ENCODE measurements around the gene ATP13A4. TPM values are rescaled to one million over a fixed set of nuclear protein-coding genes. Genes with fewer than 3 reads are reported as not detected.

The ATP13A4 gene
- total RNA-seq, 1 donor from 2014 or later, result not detected

DNA sequence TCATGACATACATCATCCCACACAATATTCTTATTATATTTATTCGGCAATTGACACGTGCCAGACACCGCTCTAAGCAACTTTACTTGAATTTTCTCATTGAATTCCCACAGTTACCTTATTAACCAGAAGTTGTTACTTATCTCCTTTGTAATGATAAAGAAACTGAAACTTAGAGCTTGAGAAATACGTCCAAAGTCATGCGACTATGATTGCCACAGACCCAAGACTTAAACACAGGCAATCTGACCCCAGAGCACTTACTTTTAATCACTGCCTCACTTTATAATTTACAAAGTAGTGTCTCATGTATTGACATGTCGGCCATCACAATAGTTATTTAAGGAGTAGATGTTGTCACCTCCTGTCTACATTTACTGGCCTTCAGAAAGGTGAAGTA, 64.7 kb downstream of the ATP13A4 start:
- no peak for DNase-seq (ENCODE audit: low spot score)
- H3K4me1 Mint-ChIP-seq (ENCODE audit: low read depth), result no peaks in the 10 kb centered on the region
- no peak overlapping the region for H3K27ac Mint-ChIP-seq (ENCODE audit: unreplicated experiment)
- TF ChIP-seq, protein P1, sequence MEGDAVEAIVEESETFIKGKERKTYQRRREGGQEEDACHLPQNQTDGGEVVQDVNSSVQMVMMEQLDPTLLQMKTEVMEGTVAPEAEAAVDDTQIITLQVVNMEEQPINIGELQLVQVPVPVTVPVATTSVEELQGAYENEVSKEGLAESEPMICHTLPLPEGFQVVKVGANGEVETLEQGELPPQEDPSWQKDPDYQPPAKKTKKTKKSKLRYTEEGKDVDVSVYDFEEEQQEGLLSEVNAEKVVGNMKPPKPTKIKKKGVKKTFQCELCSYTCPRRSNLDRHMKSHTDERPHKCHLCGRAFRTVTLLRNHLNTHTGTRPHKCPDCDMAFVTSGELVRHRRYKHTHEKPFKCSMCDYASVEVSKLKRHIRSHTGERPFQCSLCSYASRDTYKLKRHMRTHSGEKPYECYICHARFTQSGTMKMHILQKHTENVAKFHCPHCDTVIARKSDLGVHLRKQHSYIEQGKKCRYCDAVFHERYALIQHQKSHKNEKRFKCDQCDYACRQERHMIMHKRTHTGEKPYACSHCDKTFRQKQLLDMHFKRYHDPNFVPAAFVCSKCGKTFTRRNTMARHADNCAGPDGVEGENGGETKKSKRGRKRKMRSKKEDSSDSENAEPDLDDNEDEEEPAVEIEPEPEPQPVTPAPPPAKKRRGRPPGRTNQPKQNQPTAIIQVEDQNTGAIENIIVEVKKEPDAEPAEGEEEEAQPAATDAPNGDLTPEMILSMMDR (IDR thresholded peaks at IDR 0.05), result no peak
- H3K4me3 Mint-ChIP-seq (ENCODE audit: unreplicated experiment), result no peak overlapping the region
- no peaks in the 10 kb centered on the region for H3K9me3 Mint-ChIP-seq (ENCODE audit: low read depth)
- H3K27me3 Mint-ChIP-seq (ENCODE audit: low read depth), result peaks cover 19% of the 10 kb centered on the region
- H3K36me3 Mint-ChIP-seq (ENCODE audit: low read depth), result no peaks in the 10 kb centered on the region

DNA sequence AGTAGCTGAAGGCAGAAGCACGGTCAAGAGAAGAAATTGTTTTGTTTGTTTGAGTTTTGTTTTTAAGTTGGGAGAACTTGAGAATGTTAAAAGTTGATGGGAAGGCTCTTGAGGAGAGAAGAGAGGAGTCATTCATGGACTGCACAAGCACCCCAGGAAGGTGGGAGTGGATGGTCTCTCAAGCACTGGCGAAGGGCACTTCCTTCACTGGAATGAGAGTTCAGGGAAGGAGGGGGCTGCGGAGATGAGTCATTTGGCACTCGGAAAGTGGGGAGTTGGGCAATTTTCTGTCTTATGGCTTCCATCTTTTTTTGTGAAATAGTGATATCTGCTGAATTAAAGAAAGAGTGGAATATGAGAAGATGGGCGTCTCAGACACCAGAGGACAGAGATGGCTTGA, 66.0 kb downstream of the ATP13A4 start:
- H3K27ac Mint-ChIP-seq (ENCODE audit: unreplicated experiment), result no peak overlapping the region
- no peaks in the 10 kb centered on the region for H3K36me3 Mint-ChIP-seq (ENCODE audit: low read depth)
- no peaks in the 10 kb centered on the region for H3K4me1 Mint-ChIP-seq (ENCODE audit: low read depth)
- H3K9me3 Mint-ChIP-seq (ENCODE audit: low read depth), result no peaks in the 10 kb centered on the region
- TF ChIP-seq, protein P1 (IDR thresholded peaks at IDR 0.05), result no peak
- peaks cover 21% of the 10 kb centered on the region for H3K27me3 Mint-ChIP-seq (ENCODE audit: low read depth)
- no peak overlapping the region for H3K4me3 Mint-ChIP-seq (ENCODE audit: unreplicated experiment)
- no peak for DNase-seq (ENCODE audit: low spot score)

DNA sequence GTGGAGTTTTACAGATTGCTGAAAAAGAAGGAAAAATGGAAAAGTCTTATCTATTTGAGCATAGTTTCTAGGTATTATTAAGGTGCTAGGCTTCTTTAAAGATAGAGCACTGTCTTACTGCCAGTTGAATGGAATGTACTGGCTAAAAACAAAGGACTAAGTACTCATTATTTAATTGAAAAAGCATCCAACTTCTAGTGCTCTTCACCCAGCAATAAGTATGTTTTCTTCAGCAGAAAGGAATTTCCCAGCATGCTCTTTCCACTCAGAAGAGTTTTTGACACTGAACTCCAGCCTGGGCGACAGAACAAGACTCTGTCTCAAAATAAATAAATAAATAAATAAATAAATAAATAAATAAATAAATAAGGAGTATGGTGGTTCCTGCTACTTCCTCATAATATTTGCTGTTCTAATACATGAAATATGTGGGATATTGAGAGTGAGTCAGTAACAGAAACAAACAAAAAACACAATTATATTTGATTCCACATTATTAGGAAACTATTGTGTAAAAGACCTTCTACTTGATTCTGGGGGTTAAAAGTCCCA, 70.6 kb downstream of the ATP13A4 start:
- Mint-ChIP-seq H3K27me3 (ENCODE audit: low read depth) (peaks cover 17% of the 10 kb centered on the region), H3K4me1 (ENCODE audit: low read depth) (no peaks in the 10 kb centered on the region), H3K36me3 (ENCODE audit: low read depth) (peaks cover 1% of the 10 kb centered on the region), H3K4me3 (ENCODE audit: unreplicated experiment) (no peak overlapping the region), H3K9me3 (ENCODE audit: low read depth) (peaks cover 11% of the 10 kb centered on the region), H3K27ac (ENCODE audit: unreplicated experiment) (no peak overlapping the region)
- no peak for DNase-seq (ENCODE audit: low spot score)
- TF ChIP-seq, protein P1 (IDR thresholded peaks at IDR 0.05), result no peak

DNA sequence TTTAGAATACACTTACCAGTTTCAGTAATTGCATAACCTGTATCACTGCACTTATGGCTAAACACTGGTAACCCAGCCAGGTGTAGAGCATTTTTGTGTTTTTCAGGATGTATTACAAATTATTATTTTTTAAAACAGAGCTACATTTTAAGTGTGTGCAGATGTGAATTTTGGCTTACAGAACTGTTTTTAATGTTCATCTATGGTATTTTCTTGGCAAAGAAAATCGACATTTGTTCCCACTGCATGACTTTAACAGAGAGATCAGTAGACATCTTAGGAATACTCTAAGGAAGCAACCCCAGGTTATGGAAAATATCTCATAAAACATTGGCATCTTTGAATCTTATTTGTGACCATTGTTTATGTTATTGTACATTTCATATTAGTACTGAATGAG, 73.3 kb downstream of the ATP13A4 start:
- Mint-ChIP-seq H3K4me1 (ENCODE audit: low read depth) (no peaks in the 10 kb centered on the region), H3K4me3 (ENCODE audit: unreplicated experiment) (no peak overlapping the region), H3K27me3 (ENCODE audit: low read depth) (peaks cover 16% of the 10 kb centered on the region), H3K27ac (ENCODE audit: unreplicated experiment) (no peak overlapping the region), H3K36me3 (ENCODE audit: low read depth) (peaks cover 1% of the 10 kb centered on the region), H3K9me3 (ENCODE audit: low read depth) (peaks cover 11% of the 10 kb centered on the region)
- DNase-seq (ENCODE audit: low spot score), result no peak
- TF ChIP-seq, protein P1 (IDR thresholded peaks at IDR 0.05), result no peak

DNA sequence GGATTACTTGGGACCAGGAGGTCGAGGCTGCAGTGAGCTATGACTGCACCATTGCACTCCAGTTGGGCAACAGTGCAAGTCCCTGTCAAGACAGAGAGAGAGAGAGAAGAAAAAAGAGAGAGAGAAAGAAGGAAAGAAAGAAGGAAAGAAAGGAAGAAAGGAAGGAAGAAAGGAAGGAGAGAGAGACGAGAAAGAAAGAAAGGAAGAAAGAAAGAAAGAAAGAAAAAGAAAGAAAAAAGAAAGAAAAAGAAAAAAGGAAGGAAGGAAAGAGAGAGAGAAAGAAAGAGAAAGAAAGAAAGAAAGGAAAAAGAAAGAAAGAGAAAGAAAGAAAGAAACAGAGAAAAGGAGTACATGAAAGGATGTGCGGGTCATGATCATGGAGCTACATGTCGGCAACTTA, 80.2 kb downstream of the ATP13A4 start:
- Mint-ChIP-seq H3K27ac (ENCODE audit: unreplicated experiment) (no peak overlapping the region), H3K36me3 (ENCODE audit: low read depth) (no peaks in the 10 kb centered on the region), H3K4me3 (ENCODE audit: unreplicated experiment) (no peak overlapping the region), H3K4me1 (ENCODE audit: low read depth) (no peaks in the 10 kb centered on the region), H3K27me3 (ENCODE audit: low read depth) (peaks cover 20% of the 10 kb centered on the region), H3K9me3 (ENCODE audit: low read depth) (peaks cover 5% of the 10 kb centered on the region)
- no peak for DNase-seq (ENCODE audit: low spot score)
- TF ChIP-seq, protein P1 (IDR thresholded peaks at IDR 0.05), result no peak
